Heart right ventricle (tissue), 16 donors: ENCODE data around the gene RFTN2. TPM values are rescaled to one million over a fixed set of nuclear protein-coding genes. Genes with fewer than 3 reads are reported as not detected.

ENCODE experiments used
- ATAC-seq, 8 donors: fragments of 200-7000 bp; cut with Tn5 transposase; one replicate each; pipeline ENCODE4 v1.9.1; 2020; ENCODE audit warnings: mild to moderate bottlenecking in 8 of 8, moderate library complexity in 8 of 8, moderate number of reproducible peaks in 1 of 8
- DNase-seq, 2 donors: peaks; one replicate each; pipeline ENCODE4 v3.0.0-alpha.2; 2020
- H3K27ac ChIP-seq, 10 donors: fragments of 200-600 bp; sonication (generic) in 2 of 10; one replicate each; pipeline versions ENCODE4 v1.5.0 to v1.8.0; 2020 to 2022; ENCODE audit warnings: mild to moderate bottlenecking in 3 of 10
- H3K27me3 ChIP-seq, 7 donors: fragments of 200-600 bp; one replicate each; pipeline ENCODE4 v1.8.0; 2021 to 2022; ENCODE audit warnings: mild to moderate bottlenecking in 2 of 7
- H3K36me3 ChIP-seq, 9 donors: fragments of 200-600 bp; sonication (generic) in 1 of 9; one replicate each; pipeline versions ENCODE4 v1.5.0 to v1.8.0; 2020 to 2022; ENCODE audit warnings: mild to moderate bottlenecking in 2 of 9
- H3K4me1 ChIP-seq, 9 donors: fragments of 200-600 bp; sonication (generic) in 1 of 9; one replicate each; pipeline versions ENCODE4 v1.5.0 to v1.8.0; 2020 to 2022; ENCODE audit warnings: mild to moderate bottlenecking in 4 of 9
- H3K4me3 ChIP-seq, 10 donors: fragments of 200-600 bp; sonication (generic) in 2 of 10; one replicate each; pipeline versions ENCODE4 v1.5.0 to v1.8.0; 2020 to 2022; ENCODE audit warnings: mild to moderate bottlenecking in 7 of 10, moderate library complexity in 2 of 10
- H3K9me3 ChIP-seq, 11 donors: fragments of 200-600 bp in 10 of 11; sonication (generic) in 2 of 11; one replicate each; pipeline versions ENCODE4 v1.5.0 to v1.8.0; 2013 to 2022; ENCODE audit warnings: mild to moderate bottlenecking in 2 of 11, control low read depth in 1 of 11, moderate library complexity in 1 of 11
- CTCF ChIP-seq, 9 donors: fragments of 200-600 bp; sonication (generic) in 2 of 9; IDR thresholded peaks; one replicate each; pipeline versions ENCODE4 v1.5.0 to v1.8.0; 2021 to 2022; ENCODE audit warnings: antibody characterized with exemption in 9 of 9, mild to moderate bottlenecking in 5 of 9, moderate library complexity in 1 of 9
- WGBS, 2 donors: extraction: QIAGEN DNeasy Blood & Tissue Kit; methylation state at CpG; one replicate each; pipeline ENCODE4 v1.1.7; 2013; ENCODE audit warnings: inconsistent platforms in 1 of 2; 5-methylcytosine and 5-hydroxymethylcytosine counted together
- intact Hi-C, 10 donors: fragments of 100-400 bp; cut with DNase I; formaldehyde crosslinking; loops; one replicate each; pipeline versions ENCODE4 v1.11.1 to v1.14.2; 2022
- polyA plus RNA-seq, 2 donors: library from polyadenylated mRNA; stranded (reverse); fragments of 200-250 nt; gene quantifications; one replicate each; pipeline ENCODE4 v1.2.3, GENCODE V29; 2013
- total RNA-seq, 10 donors: library from RNA; stranded (reverse); fragmentation: NEBNext Ultra II Directional in 3 of 10; extraction: Animal tissue kit (Norgen Biotek cat#: 25700) in 3 of 10; gene quantifications; one replicate each; pipeline versions ENCODE4 v1.2.1 to v1.2.4, GENCODE V29; 2021 to 2023
- donor health status: Arrhythmogenic right ventricular cardiomyopathy.
- donor health status: ischemic (EF 13 %, LVEDD 7.1; RV severe dilation, severe dysfunction).
- donor health status: healthy with polysubstance abuse.
- donor health status: DM: no; HTN: yes; CAD: no.
- donor health status: DM: no; HTN: no; CAD: no.
- donor health status: ischemic (EF 25% LVEDD 6.9; RV normal size, moderate dysfunction).
- donor health status: ischemic (EF 25% LVEDD 5.7; RV mildly dilated, moderate dysfunction).
- donor health status: healthy.
- donor health status: DM: yes; HTN: yes; CAD: no.
- donor health status: Ischemic cardiomyopathy.
- donor health status: ischemic (EF 35%, LVEDD 5.7; RV mildly dilated, moderate dysfunction).
- donor health status: nonischemic (EF 11% LVEDD 7.7; RV severe dilation, severe dysfunction).
- donor health status: DM: yes; HTN: yes; CAD: no.
- donor health status: PGD.
- donor health status: ischemic (EF 29% LVEDD 5.4; RV normal size, mild dysfunction).
- donor health status: nonischemic (EF 23%, LVEDD 6.1; RV moderate dilation, normal function).

The RFTN2 gene
- total and polyA plus RNA-seq, 12 donors: 1.2 to 8.4 (median 3.5) TPM

GRCh38 chr2:197614532-197614931, 60.9 kb downstream of the RFTN2 start:
- Histone ChIP-seq H3K27me3 (no peaks in the 10 kb centered on the region), H3K4me1 (no peaks in the 10 kb centered on the region), H3K9me3 (peaks cover 0 to 9% (median 0%) of the 10 kb centered on the region in 11 donors), H3K4me3 (no peak overlapping the region), H3K27ac (no peak overlapping the region), H3K36me3 (peaks cover 0 to 64% (median 0%) of the 10 kb centered on the region in 9 donors)
- TF ChIP-seq CTCF (IDR thresholded peaks at IDR 0.05): no peak
- no peak for DNase-seq
- no peak for ATAC-seq
- intact Hi-C loops: no loop called here
- WGBS, 2 donors: 80 to 88% methylated on average over 3 of the region's 3 CpGs

DNA sequence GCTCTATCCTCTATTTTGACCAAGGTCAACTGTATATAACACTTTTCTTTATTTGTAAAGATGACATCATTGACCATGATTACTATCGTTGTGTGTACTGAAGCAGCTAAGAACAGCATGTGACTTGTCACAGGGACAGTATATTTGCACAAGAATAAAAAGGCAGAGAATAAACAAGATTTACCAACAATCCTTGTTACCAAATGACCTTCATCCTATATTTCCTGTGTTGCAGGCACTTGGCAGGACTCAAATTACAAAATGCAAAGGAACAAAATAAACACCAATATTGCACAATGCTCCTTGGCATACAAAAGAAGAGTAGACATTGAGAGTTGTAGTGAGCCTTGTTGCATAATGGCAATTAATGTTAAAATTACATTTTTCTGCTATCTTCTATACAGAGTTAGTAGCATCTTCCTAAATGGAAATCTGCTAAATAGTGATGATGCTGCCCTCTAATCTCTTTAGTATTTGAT, 61.8 kb downstream of the RFTN2 start:
- intact Hi-C loops: no loop called here
- DNase-seq (no peak), ATAC-seq (no peak)
- H3K27ac ChIP-seq: no peak overlapping the region
- H3K4me1 ChIP-seq: no peaks in the 10 kb centered on the region
- WGBS, 2 donors: 20 to 28% methylated on average over 1 of the region's 1 CpG
- no peaks in the 10 kb centered on the region for H3K27me3 ChIP-seq
- peaks cover 0 to 13% (median 0%) of the 10 kb centered on the region in 11 donors for H3K9me3 ChIP-seq
- peaks cover 0 to 64% (median 0%) of the 10 kb centered on the region in 9 donors for H3K36me3 ChIP-seq
- no peak overlapping the region for H3K4me3 ChIP-seq
- TF ChIP-seq CTCF (IDR thresholded peaks at IDR 0.05): no peak

GRCh38 chr2:197606180-197606579, 69.2 kb downstream of the RFTN2 start:
- Histone ChIP-seq H3K4me1 (no peaks in the 10 kb centered on the region), H3K27me3 (no peaks in the 10 kb centered on the region), H3K4me3 (no peak overlapping the region), H3K27ac (no peak overlapping the region), H3K9me3 (peaks cover 0 to 16% (median 0%) of the 10 kb centered on the region in 11 donors), H3K36me3 (peaks cover 0 to 5% (median 0%) of the 10 kb centered on the region in 9 donors)
- DNase-seq: no peak
- intact Hi-C loops: no loop called here
- WGBS, 2 donors: 90 to 95% methylated on average over 2 of the region's 2 CpGs
- no peak for TF ChIP-seq CTCF (IDR thresholded peaks at IDR 0.05)
- no peak for ATAC-seq

DNA sequence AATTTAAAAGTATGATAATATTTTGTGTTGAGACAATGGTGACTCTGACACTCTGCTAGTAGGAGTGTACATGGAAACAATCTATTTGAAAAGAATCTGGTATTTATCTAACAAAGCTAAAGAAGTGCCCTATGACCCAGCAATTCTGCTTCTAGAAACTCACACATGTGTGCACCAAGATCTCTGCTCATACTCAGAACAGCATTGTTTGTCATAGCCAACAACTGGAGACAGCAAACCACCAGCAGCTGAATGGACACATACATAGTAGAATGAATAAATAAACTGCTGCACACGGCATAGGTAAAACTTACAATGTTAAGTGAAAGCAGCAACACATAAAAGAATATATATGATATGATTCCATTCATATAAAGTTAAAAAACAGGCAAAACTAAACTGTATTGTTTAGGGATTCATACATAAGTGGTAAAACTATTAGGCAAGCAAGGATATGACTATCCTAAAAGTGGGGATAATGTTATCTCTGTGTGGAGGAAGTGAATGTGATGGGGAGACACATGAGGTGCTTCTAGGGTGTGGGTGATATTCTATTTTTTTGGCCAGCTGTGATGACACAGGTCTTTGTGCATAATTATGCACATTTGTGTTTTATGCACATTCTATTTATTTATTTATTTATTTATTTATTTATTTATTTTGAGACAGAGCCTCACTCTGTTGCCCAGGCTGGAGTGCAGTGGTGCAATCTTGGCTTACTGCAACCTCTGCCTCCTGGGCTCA, 71.1 kb downstream of the RFTN2 start:
- H3K36me3 ChIP-seq: peaks cover 0 to 5% (median 0%) of the 10 kb centered on the region in 9 donors
- 71 to 78% methylated on average over 1 of the region's 1 CpG for WGBS, 2 donors
- H3K27me3 ChIP-seq: no peaks in the 10 kb centered on the region
- TF ChIP-seq CTCF (IDR thresholded peaks at IDR 0.05): no peak
- H3K9me3 ChIP-seq: peaks cover 0 to 7% (median 0%) of the 10 kb centered on the region in 11 donors
- peaks cover 0 to 3% (median 0%) of the 10 kb centered on the region in 9 donors for H3K4me1 ChIP-seq
- no peak overlapping the region for H3K4me3 ChIP-seq
- H3K27ac ChIP-seq: no peak overlapping the region
- ATAC-seq: no peak
- no peak for DNase-seq
- intact Hi-C loops: no loop called here
